Prostate gland (tissue), 2 donors: Measurements from ENCODE around the gene FASLG.

Experiments
- CTCF ChIP-seq, 4 experiments: fragments of 200-600 bp in 2 of 4; fragments of 450-650 bp in 2 of 4; sonication (generic) in 2 of 4; IDR thresholded peaks; 1 replicate in 3 of 4; 2 replicates in 1 of 4; pipeline ENCODE4 v1.5.1; 2016 to 2019; ENCODE audit warnings: antibody characterized with exemption in 4 of 4, mild to moderate bottlenecking in 2 of 4, moderate library complexity in 2 of 4
- POLR2A ChIP-seq: fragments of 450-650 bp; IDR thresholded peaks from one replicate; pipeline ENCODE4 v1.6.1; 2016; ENCODE audit warnings: antibody characterized with exemption, mild to moderate bottlenecking

DNA sequence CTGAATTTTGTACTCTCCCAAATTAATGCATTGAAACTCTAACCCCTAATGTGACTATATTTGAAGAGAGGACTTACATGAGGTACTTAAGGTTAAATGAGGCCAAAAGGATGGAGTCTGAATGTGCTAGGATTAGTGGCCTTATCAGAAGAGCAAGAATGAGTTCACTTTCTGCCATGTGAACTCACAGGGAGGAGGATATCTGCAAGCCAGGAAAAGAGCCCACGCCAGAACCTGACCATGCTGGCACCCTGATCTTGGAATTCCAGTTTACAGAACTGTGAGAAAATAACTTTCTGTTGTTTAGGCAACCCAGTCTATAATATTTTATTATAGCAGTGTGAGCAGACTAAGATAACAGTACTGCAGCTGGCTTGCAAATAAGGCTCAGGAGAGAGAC, 12.2 kb upstream of the FASLG start:
- TF ChIP-seq CTCF (IDR thresholded peaks at IDR 0.05) = no peak
- TF ChIP-seq POLR2A = no peak
